GM21786 (cell line): Measurements from ENCODE around the gene ZNF787.
A peak's percentile ranks its signal among the peaks of the same experiment; 100 is the strongest.

Experiments
- ATAC-seq: cut with Tn5 transposase; IDR thresholded peaks from one replicate; pipeline ENCODE4 v1.9.1; 2021; ENCODE audit not compliant: unreplicated experiment

ZNF787 gene

GRCh38 chr19:56089344-56089743 is 31.8 kb downstream of the ZNF787 start:
- no peak for ATAC-seq

DNA sequence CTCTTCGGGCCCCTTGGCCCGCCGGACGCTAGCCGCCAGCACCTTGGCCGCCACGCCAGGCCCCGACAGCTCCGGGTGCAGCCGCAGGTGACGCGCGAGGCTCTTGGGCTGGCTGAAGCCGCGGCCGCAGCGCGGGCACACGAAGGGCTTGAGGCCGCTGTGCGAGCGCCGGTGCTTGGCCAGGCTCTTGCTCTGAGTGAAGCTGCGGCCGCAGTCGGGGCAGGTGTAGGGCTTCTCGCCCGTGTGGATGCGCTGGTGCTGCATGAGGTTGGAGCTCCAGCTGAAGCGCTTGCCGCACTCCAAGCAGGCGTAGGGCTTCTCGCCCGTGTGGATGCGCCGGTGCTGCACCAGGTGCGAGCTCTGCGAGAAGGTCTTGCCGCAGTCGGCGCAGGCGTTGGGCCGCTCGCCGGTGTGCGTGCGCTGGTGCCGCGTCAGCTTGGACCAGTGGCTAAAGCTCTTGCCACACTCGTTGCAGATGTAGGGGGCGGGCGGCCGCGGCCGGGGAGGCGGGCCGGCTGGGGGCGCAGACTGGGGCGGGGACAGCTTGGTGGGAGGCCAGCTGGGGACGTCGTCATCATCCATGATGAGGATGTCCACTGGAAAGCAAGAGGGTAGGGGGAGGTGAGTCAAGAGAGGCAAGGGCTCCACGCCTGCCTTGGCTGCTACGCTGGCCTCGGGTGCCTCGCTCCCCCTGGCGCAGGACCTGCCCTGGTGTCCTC is 32.4 kb downstream of the ZNF787 start:
- ATAC-seq: no peak

- no peak for ATAC-seq
Observed at GRCh38 chr19:56087647-56088496, 33.2 kb downstream of the ZNF787 start.

- ATAC-seq: no peak
Observed at GRCh38 chr19:56086671-56087430, 34.2 kb downstream of the ZNF787 start.

DNA sequence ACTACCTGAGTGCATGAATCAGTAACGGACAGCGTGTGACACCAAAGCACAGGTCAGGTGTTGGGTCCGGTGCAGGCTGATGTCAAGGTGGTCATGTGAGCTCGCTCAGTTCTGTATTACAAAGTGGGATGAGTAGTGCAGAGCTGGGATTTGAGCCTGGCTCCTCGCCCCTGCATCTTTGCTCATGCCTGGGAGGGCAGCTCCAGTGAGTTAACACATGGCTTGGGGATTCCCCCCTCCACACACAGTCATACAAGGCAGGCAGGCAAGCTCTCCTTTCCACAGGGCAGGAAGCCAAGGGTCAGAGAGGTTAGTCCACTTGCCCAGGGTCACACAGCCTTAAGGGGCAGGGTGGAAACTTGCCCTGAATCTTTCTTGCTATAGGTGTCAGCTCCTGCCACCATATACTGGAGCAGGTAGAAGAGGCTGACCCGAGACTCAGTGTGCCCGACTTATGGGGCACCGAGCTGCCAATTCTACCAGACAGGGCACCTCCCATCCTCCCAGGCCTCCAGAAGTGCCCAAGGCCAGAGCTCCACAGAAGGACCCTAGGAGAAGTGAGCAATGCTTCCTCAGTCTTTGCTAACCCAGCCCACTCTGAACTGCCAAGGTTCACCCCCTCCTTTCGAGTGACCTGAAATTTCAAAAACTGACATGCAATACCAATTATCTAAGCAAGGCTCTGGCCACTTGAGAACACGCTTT is 35.4 kb downstream of the ZNF787 start:
- no peak for ATAC-seq

DNA sequence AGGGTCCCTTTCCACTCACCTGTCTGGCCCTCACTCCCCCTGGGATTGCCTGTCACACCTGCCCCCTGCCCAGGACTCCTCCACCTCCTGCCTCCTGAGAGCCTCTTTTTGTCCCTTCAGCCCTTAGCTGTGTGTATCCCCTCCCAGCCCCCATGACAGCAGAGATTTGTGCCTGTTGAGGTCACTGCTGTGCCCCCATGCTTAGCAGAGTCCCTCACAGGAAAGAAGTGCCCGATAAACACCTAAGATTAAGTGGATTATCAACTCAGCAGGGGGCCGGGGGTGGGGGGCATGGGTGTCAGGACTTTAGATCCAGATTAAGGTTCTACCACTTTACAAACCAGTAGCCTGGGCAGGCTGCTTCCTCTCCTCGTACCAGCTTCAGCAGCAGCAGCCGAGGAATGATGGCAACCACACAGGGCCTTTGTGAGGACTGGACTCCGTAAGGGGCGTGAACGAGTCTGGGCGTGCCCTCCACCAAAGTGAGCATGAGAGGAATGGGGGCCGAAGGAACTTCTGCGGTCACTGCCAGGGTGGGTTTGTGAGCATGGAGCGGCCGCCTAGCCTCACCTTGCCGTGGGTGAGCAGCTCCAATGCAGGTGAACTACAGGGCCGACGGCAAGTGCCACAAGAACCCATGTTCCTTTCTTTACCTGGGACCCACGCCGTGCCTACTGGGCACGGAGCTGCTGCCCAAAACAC is 36.1 kb downstream of the ZNF787 start:
- ATAC-seq: no peak

GRCh38 chr19:56083668-56084067 is 37.4 kb downstream of the ZNF787 start:
- no peak for ATAC-seq

DNA sequence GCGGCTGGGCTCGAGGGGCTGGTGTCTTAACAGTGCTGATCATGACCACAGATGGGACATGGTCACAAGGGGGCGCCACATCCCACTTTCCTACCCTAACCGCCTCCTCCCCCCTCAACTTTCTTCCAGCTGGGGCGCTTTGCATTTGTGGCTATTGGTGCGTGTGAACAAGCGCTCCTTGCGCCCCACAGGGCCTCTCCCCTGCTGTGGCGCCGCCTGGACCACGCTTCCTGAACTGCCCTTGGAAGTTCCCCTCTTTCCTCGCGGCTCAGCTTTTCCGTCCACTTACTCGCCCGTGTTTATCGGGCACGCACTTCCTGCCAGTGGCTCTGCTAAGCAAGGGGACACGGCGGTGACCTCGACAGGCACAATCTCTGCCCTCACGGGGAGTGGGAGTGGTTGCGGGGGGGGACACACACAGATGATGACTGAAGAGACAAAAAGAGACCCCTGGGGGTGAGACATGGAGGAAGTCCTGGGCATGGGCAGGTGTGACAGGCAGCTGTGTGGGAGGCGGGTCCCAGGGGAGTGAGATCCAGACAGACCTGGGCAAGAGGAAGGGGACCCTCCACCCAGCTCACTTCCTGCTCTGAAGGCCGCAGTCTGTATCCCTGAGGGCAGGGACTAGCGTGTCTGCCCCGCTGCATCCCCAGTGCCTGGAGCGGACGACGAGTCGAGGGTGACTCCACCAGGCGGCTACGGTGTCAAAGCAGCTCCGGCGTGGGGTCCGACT is 40.3 kb downstream of the ZNF787 start:
- peak; percentile 64 for ATAC-seq

- ATAC-seq: no peak
Observed at GRCh38 chr19:56079609-56080008, 41.5 kb downstream of the ZNF787 start.

DNA sequence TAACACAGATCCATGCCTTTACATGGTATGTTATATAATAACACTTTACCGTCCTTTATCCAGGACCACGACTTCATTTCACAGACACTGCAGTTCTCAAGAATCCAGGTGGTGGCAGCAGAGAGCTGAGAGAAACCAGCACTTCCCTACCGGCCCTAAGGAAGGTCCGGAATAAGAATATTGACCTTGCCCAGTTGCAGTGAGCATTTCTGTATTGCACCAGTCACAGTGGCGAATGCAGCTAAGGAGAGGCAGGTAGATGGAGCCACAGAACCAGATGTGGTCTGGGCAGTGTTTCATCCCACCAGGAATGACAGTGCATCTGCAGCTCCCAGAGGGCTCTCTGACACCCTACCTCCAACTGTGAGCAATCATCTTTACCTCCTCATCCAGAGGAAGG is 44.6 kb downstream of the ZNF787 start:
- no peak for ATAC-seq

- no peak for ATAC-seq
Observed at GRCh38 chr19:56071151-56071550, 49.9 kb downstream of the ZNF787 start.

GRCh38 chr19:56069642-56070041 is 51.5 kb downstream of the ZNF787 start:
- no peak for ATAC-seq

DNA sequence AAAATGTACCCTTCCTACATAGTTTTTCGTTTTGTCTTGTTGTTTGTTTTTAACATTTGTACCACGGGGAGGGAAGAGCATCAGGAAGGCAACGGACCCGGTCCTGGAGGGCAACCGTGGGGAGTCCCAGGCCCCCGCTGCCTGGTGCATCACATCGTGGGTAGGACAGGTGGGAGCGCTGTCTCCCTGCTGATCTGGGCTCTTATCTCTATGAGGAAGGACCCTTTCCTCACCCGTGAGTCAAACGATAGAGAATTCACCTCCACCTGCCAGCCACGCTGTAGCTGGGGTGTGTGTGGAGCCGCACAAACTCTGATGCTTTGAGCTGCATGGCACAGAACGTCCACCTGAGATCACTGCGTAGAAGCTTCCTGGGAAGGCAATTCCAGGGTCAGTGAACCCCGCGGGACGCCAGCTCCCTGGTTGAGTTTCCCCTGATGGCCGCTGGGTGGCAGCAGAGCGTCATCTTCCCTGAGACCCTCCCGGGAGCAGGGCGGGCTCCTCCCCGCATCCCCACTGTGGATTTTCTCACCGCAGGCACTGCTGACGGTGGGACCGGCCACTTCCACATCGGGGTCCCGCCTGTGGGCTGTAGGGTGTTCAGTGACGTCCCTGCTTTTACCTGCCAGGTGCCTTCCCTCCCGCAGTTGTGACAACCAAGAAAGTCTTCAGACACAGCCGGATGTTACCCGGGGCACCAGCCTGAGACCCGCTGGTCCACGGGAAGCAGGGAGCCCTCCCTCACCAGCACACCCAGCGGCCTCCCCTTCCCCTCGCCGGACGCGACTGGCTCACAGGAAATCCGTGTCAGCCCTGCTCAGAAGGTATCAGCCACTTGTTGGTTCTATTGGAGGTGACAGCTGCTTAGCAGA is 54.7 kb downstream of the ZNF787 start:
- ATAC-seq: no peak

DNA sequence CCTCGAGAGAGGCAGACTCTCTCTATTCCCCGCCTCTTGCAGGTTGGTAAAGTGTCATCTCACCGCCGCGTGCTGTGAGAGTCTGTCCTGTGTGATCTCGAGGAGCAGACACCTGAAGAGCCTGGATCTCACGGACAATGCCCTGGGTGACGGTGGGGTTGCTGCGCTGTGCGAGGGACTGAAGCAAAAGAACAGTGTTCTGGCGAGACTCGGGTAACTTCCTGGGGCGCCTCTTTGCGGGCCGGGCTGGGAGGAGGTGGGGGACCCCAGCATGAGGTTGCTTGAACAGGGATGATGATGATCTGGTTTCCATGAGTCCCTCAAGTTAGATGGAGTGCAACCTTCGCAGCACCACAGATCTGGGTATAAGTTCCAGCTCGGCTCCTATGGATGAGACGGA is 67.5 kb downstream of the ZNF787 start:
- no peak for ATAC-seq
